Midbrain (tissue), 1 donor: ENCODE results near the gene GPR108.

Experiments used
- DNase-seq: peaks from one replicate; lab custom pipeline; 2025; lab: John Stamatoyannopoulos, UW

GPR108 gene

DNA sequence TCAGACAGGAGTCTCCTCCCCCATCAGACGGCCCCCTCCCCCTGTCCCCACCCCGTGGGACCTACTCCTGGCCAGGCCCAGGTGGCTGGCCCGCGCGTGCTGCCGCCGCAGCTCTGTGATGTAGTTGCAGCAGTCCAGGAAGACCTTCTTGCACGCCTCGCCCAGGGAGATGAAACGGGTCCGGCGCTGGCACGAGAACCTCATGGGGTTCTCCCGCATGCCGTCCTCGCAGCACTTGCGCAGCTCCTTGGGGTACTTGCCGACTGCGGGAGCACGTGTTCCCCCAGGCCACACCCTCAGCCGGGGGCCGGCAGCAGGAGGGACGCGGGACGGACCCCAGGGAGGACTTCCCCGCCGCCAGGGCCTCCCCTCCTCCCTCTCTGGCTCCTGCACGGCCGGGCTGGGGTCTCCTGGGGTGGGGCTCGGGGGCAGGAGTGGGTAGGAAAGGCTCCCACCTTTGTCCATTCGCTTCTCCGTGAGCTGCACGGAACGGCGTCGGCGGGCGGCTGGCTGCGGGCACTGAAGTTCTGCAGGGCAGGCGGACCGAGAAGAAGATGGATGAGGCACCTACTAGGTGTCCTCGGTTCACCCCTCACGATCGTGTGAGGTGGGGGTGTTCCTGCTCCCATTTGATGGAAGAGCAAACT lies 30.2 kb downstream of the GPR108 start:
- no peak for DNase-seq

- DNase-seq, result no peak
Observed at GRCh38 chr19:6706633-6706958, 30.8 kb downstream of the GPR108 start.

- DNase-seq, result no peak
Observed at GRCh38 chr19:6705931-6706632, 31.3 kb downstream of the GPR108 start.

GRCh38 chr19:6700586-6701316 lies 36.6 kb downstream of the GPR108 start:
- DNase-seq, result no peak

DNA sequence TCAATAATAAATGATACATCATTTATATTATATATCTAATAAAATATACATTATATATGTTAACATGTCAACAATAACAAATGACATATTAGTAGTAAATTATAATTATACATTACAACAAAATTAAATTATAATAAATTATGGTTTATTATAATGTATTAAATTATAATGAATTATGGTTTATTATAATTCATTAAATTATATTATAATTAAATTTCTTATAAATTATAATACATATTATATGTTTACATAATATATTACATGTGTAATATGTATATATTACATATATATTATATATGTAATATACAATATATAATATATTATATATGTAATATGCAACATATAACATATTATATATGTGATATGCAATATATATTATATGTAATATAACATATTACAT lies 37.4 kb downstream of the GPR108 start:
- DNase-seq, result no peak

DNA sequence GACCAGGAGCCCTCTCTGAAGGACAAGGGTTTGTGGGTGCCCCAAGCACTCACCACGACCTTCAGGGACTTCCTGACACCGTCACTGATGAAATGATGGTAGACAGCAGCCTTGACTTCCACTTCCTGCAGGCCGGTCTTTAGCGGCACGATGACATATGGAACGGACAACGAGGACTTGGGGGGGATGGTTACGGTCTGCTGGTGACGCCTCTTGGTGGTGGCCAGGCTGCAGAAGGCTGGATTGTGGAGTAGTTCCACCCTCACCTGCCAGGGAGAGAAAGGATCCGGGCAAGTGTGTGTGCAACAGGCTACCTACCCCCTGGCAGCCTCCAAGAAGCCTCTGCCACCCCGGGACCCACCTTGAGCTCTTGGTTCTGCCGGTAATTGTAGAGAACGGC lies 40.1 kb downstream of the GPR108 start:
- no peak for DNase-seq

DNA sequence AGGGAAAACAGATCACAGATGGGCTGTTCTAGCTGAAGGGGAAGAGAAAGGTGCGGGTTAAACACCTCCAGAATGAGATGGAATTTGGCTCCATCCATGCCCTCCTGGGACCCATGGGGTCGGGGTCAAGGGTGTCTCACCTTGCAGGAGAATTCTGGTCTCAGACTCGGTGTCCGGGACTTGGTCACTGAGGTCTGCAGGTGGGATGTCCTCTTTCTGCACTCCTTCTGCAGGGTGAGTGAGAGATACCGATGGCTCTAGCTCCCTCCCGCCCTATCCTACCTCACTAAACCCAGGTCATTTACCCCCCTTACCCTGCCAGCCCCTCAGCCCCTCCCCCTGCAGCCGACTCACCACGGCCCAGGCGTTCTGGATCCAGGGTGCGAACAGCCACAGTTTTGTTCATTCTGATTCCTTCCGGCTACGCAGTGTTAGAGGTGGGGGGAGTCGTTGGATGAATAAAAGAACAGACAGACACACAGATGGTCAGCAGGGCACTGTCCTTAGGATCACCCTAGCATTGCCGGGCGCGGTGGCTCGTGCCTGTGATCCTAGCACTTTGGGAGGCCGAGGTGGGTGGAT lies 41.0 kb downstream of the GPR108 start:
- no peak for DNase-seq

GRCh38 chr19:6694147-6694815 lies 43.1 kb downstream of the GPR108 start:
- no peak for DNase-seq

GRCh38 chr19:6693681-6694080 lies 43.7 kb downstream of the GPR108 start:
- no peak for DNase-seq

- DNase-seq, result no peak
Observed at GRCh38 chr19:6693056-6693471, 44.3 kb downstream of the GPR108 start.

DNA sequence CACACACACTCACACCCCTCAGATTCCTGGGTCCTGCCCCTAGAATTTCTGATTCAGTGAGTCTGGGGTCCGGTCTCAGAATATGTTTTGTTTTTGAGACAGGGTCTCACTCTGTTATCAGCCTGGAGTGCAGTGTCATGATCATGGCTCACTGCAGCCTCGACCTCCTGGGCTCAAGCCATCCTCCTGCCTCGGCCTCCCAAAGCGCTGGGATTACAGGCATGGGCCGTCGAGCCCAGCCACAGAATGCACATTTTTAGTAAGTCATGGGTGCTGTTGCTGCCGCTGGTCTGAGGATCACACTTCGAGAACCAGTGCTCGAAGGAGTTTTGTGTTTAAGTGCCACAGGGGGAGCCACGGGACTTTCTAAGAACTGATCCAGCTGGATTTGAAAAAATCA lies 45.4 kb downstream of the GPR108 start:
- DNase-seq, result no peak

DNA sequence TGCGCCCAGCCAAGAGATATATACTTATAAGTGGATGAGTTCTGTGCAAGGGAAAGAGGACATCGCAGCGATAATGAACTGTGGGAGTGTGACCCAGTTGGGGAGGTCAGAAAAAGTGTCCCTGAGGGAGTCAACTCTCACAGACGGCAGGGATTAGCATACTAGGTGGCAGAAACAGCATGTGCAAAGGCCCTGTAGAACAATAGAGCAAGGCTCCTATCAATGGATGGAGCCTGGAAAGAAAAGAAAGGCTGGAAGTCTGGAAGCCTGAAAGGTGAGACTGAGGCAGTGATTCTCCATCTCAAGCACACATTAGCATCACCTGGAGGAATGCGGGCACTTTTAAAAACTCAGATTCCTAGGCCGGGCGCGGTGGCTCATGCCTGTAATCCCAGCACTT lies 46.0 kb downstream of the GPR108 start:
- DNase-seq, result no peak

- no peak for DNase-seq
Observed at GRCh38 chr19:6690160-6690885, 47.1 kb downstream of the GPR108 start.

GRCh38 chr19:6687114-6687513 lies 50.3 kb downstream of the GPR108 start:
- DNase-seq, result no peak

- no peak for DNase-seq
Observed at GRCh38 chr19:6686628-6686975, 50.8 kb downstream of the GPR108 start.

DNA sequence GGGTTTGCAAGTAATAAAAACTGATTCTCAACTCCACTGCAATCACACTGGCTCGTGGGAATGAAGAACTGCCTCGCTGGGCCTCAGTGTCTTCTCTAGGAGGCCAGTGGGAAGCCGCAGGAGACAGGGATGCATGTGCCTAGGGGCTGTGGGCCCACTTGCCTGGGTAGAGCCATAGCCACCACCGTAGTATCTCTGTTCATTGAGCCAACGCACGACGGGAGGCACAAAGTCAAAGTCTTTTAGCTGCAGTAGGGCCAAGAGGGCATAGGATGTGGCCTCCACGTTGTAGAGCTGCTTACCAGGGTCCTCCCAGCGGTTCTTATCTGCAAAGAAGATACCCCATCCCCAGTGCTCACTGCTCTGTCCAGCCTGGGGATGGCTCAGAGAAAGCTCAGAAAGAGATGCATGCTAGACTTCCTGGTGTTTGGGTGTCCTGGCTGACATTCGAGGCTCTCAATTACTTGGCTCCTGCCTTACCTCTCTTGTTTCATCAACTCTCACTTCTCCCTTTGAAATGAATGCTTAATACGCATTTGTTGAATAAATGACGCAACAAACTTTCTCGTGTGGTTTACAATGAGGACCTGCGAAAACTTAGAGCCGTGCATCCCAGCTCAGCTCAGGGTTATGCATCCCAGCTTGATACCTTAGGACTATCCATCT lies 51.3 kb downstream of the GPR108 start:
- no peak for DNase-seq

DNA sequence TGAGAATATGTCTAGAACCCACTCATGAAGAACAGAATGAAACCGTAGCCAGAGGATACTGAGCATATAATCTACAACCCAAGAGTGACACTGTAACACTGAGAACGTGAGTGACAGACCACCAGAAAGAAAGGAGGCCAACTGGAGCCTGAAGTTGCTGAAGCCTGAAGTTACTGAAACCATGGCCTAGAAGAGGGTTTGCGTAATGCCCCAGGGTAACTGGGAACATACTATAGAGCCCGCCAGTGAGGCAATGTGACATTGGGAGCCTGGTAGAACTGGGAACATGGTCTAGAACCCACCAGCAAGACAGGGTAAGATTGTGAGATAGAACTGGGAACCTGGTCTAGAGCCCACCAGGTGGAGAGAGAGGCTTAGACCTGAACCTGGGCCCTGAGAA lies 51.9 kb downstream of the GPR108 start:
- no peak for DNase-seq

- DNase-seq, result no peak
Observed at GRCh38 chr19:6683971-6684370, 53.4 kb downstream of the GPR108 start.

- DNase-seq, result no peak
Observed at GRCh38 chr19:6682607-6683128, 54.7 kb downstream of the GPR108 start.

GRCh38 chr19:6680141-6680540 lies 57.2 kb downstream of the GPR108 start:
- no peak for DNase-seq
